GM12878 (cell line): ENCODE measurements around the gene LCAT. TPM values are rescaled to one million over a fixed set of nuclear protein-coding genes. Genes with fewer than 3 reads are reported as not detected.

Experiments
- ASH2L ChIP-seq: fragments of 300-600, 200-600 bp; sonication (generic); IDR thresholded peaks from 2 replicates; pipeline ENCODE4 v1.6.1; 2017; ENCODE audit warnings: low read depth, mild to moderate bottlenecking, borderline replicate concordance
- BACH1 ChIP-seq: fragments of 450-650 bp; IDR thresholded peaks from 2 replicates; pipeline ENCODE4 v1.6.1; 2017; ENCODE audit warnings: mild to moderate bottlenecking, borderline replicate concordance
- BCLAF1 ChIP-seq: fragments of 450-650 bp; IDR thresholded peaks from 2 replicates; pipeline ENCODE4 v1.6.1; 2017; ENCODE audit warnings: antibody characterized with exemption, mild to moderate bottlenecking, moderate library complexity
- BRCA1 ChIP-seq: IDR thresholded peaks from 2 replicates; pipeline ENCODE4 v1.6.1; 2011; ENCODE audit warnings: low read depth, low read length, improper control_type of control experiment
- CBX3 ChIP-seq: fragments of 200-600 bp; sonication (generic); IDR thresholded peaks from 2 replicates; pipeline ENCODE4 v1.6.1; 2016; ENCODE audit warnings: low read depth, borderline replicate concordance
- CREB1 ChIP-seq: IDR thresholded peaks from 2 replicates; pipeline ENCODE4 v1.6.1; 2012; ENCODE audit warnings: low read depth, mild to moderate bottlenecking, inconsistent platforms
- DPF2 ChIP-seq: fragments of 450-650 bp; IDR thresholded peaks from 2 replicates; pipeline ENCODE4 v1.6.1; 2017; ENCODE audit warnings: mild to moderate bottlenecking
- E2F4 ChIP-seq: IDR thresholded peaks from 2 replicates; pipeline ENCODE4 v1.6.1; 2012; ENCODE audit warnings: low read depth, low read length, improper control_type of control experiment
- EGR1 ChIP-seq, 2 experiments: IDR thresholded peaks; 1 replicate in 1 of 2; 2 replicates in 1 of 2; pipeline ENCODE4 v1.6.1; 2011 to 2012; ENCODE audit warnings: low read depth in 2 of 2, low read length in 2 of 2, borderline replicate concordance in 1 of 2, mild to moderate bottlenecking in 1 of 2, moderate library complexity in 1 of 2
- ELK1 ChIP-seq: IDR thresholded peaks from 2 replicates; pipeline ENCODE4 v1.6.1; 2012; ENCODE audit warnings: low read depth, low read length, improper control_type of control experiment
- KAT2A ChIP-seq: conservative IDR thresholded peaks from 2 replicates; pipeline ENCODE4 v1.6.1; 2011; ENCODE audit warnings: low read depth, low read length; ENCODE audit not compliant: control insufficient read depth
- NBN ChIP-seq: fragments of 450-650 bp; IDR thresholded peaks from 2 replicates; pipeline ENCODE4 v1.6.1; 2016
- SP1 ChIP-seq: IDR thresholded peaks from one replicate; pipeline ENCODE4 v1.6.1; 2011; ENCODE audit warnings: low read depth, low read length
- STAT1 ChIP-seq: fragments of 450-650 bp; conservative IDR thresholded peaks from 2 replicates; pipeline ENCODE4 v1.6.1; 2014; ENCODE audit warnings: antibody characterized with exemption, mild to moderate bottlenecking
- STAT3 ChIP-seq: IDR thresholded peaks from 2 replicates; pipeline ENCODE4 v1.6.1; 2011; ENCODE audit warnings: low read depth, low read length, improper control_type of control experiment
- TCF12 ChIP-seq: IDR thresholded peaks from 2 replicates; pipeline ENCODE4 v1.6.1; 2011; ENCODE audit warnings: low read depth, mild to moderate bottlenecking, low read length
- ZBTB11 ChIP-seq: fragments of 450-650 bp; formaldehyde crosslinking; IDR thresholded peaks from 2 replicates; pipeline ENCODE4 v1.5.0; 2022; ENCODE audit warnings: mild to moderate bottlenecking, missing genetic modification characterization
- ZNF217 ChIP-seq: fragments of 450-650 bp; IDR thresholded peaks from 2 replicates; pipeline ENCODE4 v1.6.1; 2017; ENCODE audit warnings: antibody characterized with exemption, mild to moderate bottlenecking
- ZNF24 ChIP-seq: fragments of 450-650 bp; IDR thresholded peaks from 2 replicates; pipeline ENCODE4 v1.6.1; 2017; ENCODE audit warnings: antibody characterized with exemption, mild to moderate bottlenecking
- ZNF384 ChIP-seq: IDR thresholded peaks from 2 replicates; pipeline ENCODE4 v1.6.1; 2012; ENCODE audit warnings: low read depth, mild to moderate bottlenecking, low read length, improper control_type of control experiment, borderline replicate concordance
- polyA plus RNA-seq, 11 experiments: library from polyadenylated mRNA; depleted of rRNA in 4 of 11; unstranded in 6 of 11; stranded (reverse) in 5 of 11; fragments of >200 nt; fragmentation: Nextera tagmentation in 4 of 11; fragmentation: Illumina TruSeq in 1 of 11; extraction: Ambion mirVana in 4 of 11; extraction: Trizol in 1 of 11; gene quantifications; 1 replicate in 1 of 11; 2 replicates in 10 of 11; pipeline versions ENCODE4 v1.2.1 to v1.2.3, GENCODE V29; 2011 to 2016; ENCODE audit warnings: inconsistent platforms in 2 of 11, missing spikeins in 2 of 11, low read depth in 1 of 11
- total RNA-seq, 4 experiments: library from RNA; depleted of rRNA in 3 of 4; stranded (reverse); fragments of >200 nt in 3 of 4; fragmentation: Illumina TruSeq in 1 of 4; extraction: Trizol in 1 of 4; gene quantifications; 2 replicates each; pipeline versions ENCODE4 v1.2.1 to v1.2.3, GENCODE V29; 2013 to 2021

LCAT gene
- total and polyA plus RNA-seq, 10 of the 15 experiments (the other 5 are each of a cell fraction or from before 2014, with no cell fraction given), result 0.61 to 11.7 (median 3.3) TPM

- TF ChIP-seq E2F4 (peak; percentile 61; the same call in 1 of the 2 replicates), ZNF384 (no peak; the same call in 1 of the 2 replicates), BCLAF1 (no peak), DPF2 (peak; percentile 44; the same call in 1 of the 2 replicates), STAT3 (no peak), NBN (peak; percentile 67; the same call in 1 of the 2 replicates), ZNF24 (no peak), KAT2A (no peak), TCF12 (peak; percentile 54; the same call in 1 of the 2 replicates), SP1 (peak; percentile 59), BRCA1 (no peak), ZBTB11 (CRISPR knock-in tag) (no peak), CBX3 (no peak), ZNF217 (no peak), BACH1 (peak; percentile 46; the same call in 1 of the 2 replicates), ASH2L (no peak), STAT1 (no peak), CREB1 (peak; percentile 74), EGR1 (IDR thresholded peaks at IDR 0.05; ENCODE audit: borderline replicate concordance in 1 of 2, low read depth in 2 of 2, low read length in 2 of 2) (peak in 1 of 2 experiments; percentile 49; a peak in 1 of 3 replicates), ELK1 (no peak)
These were observed 49.5 kb upstream of the LCAT start (continued) for GRCh38 chr16:67993207-67994039.
